ENCODE data around the gene PTTG1.

DNA sequence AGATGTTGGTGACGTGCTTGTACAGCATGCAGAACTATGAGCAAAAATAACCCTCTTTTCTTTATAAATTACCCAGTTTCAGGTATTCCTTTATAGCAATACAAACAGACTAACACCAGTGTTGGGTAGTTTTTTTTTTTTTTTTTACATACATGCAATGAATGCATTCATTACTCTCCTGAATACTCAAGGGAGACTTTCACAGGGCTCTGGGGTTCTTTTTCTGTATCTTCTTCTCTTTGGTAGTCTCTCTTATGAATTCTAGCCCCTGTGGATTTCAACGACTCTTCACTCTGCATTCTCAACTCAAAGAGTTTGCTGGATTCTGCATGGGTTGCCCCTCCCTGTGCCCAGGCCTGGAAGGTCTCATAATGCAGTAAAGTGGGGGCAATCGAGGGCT, 27.8 kb downstream of the PTTG1 start:
- TF ChIP-seq, protein P1, sequence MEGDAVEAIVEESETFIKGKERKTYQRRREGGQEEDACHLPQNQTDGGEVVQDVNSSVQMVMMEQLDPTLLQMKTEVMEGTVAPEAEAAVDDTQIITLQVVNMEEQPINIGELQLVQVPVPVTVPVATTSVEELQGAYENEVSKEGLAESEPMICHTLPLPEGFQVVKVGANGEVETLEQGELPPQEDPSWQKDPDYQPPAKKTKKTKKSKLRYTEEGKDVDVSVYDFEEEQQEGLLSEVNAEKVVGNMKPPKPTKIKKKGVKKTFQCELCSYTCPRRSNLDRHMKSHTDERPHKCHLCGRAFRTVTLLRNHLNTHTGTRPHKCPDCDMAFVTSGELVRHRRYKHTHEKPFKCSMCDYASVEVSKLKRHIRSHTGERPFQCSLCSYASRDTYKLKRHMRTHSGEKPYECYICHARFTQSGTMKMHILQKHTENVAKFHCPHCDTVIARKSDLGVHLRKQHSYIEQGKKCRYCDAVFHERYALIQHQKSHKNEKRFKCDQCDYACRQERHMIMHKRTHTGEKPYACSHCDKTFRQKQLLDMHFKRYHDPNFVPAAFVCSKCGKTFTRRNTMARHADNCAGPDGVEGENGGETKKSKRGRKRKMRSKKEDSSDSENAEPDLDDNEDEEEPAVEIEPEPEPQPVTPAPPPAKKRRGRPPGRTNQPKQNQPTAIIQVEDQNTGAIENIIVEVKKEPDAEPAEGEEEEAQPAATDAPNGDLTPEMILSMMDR (conservative IDR thresholded peaks at IDR 0.05; ENCODE audit: low read depth, low read length) = no peak
- TF ChIP-seq EZH2 (IDR thresholded peaks at IDR 0.05; ENCODE audit: low read length, unreplicated experiment) = no peak

Measured in PC-3 (cell line).